ENCODE data around the gene TMEM95.

- TF ChIP-seq CTCF (IDR thresholded peaks at IDR 0.05) (no peak), POLR2A (IDR thresholded peaks at IDR 0.05) (no peak)
Measured at GRCh38 chr17:7318121-7318860, 36.7 kb upstream of the TMEM95 start.

All from Peyer's patch (tissue), 4 donors.